Measurements from ENCODE around the gene BANP. TPM values are rescaled to one million over a fixed set of nuclear protein-coding genes. Genes with fewer than 3 reads are reported as not detected.
A peak's percentile ranks its signal among the peaks of the same experiment; 100 is the strongest.
"Not testable (repeated sequence)": the region's sequence is repeated elsewhere in the genome, so short reads cannot be mapped to it uniquely, and the experiment has no call there.

The BANP gene
- total RNA-seq, 1 donor from 2014 or later = 20.6 TPM

DNA sequence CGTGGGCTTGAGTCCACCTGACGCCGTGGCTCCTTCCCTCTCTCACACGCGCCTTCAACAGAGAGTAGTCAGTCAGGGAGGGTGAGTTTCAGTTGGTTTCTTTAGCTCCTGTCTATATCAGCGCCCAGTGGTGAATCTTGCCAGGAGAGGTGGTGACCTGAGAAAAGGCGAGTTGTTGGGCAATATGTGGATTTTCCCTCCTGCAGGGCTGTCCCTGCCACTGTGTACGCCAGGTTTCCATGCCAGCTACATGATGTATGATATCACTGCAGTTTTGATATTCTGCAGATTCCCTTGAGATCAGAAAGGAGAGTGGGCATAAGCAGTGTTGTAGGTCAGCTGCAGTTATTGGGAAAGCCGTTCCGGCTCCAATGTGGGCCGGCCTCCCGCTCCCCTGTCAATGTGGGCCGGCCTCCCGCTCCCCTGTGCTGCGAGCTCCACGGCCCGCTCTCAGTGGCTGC lies 31.4 kb downstream of the BANP start:
- H3K36me3 ChIP-seq = peaks cover 21% of the 10 kb centered on the region

DNA sequence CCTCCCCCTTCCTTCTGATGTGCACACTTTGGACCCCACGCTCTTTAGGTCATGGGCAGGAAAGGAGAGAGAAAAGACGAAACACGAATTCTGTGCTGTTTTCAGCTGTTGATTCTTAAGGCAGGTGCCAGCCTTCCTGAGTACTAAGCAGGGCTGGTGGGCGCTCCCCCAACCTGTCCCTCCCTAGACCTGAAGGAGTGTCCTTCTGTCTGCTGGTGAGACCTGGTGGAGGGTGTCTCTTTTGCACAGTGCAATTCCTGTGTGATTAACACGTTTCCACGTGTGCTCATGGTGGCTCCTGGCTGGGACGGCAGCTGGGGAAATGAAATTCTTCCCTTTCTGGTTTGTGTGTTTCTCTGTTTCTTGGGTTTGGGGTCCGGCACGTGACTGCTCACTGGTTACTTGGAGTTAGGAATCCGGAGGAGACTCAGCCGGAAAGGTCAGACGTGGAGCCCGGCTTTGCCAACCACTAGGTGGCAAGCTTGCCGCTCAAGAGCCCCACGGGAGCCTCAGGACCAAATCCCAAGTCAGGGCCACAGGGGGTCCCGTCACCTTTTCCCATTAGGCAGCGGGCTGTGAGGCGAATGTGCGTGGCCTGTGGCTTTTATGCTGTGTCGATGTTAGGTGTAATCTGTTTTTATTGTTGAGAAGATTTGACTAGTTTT lies 32.0 kb downstream of the BANP start:
- H3K4me3 ChIP-seq; H3K4me1 ChIP-seq; H3K27ac ChIP-seq; intact Hi-C loops (cut with DNase I); DNase-seq; H3K9me3 ChIP-seq; H3K27me3 ChIP-seq: not testable (repeated sequence)
- peaks cover 21% of the 10 kb centered on the region for H3K36me3 ChIP-seq
- TF ChIP-seq, protein P1, sequence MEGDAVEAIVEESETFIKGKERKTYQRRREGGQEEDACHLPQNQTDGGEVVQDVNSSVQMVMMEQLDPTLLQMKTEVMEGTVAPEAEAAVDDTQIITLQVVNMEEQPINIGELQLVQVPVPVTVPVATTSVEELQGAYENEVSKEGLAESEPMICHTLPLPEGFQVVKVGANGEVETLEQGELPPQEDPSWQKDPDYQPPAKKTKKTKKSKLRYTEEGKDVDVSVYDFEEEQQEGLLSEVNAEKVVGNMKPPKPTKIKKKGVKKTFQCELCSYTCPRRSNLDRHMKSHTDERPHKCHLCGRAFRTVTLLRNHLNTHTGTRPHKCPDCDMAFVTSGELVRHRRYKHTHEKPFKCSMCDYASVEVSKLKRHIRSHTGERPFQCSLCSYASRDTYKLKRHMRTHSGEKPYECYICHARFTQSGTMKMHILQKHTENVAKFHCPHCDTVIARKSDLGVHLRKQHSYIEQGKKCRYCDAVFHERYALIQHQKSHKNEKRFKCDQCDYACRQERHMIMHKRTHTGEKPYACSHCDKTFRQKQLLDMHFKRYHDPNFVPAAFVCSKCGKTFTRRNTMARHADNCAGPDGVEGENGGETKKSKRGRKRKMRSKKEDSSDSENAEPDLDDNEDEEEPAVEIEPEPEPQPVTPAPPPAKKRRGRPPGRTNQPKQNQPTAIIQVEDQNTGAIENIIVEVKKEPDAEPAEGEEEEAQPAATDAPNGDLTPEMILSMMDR (IDR thresholded peaks at IDR 0.05) = peak; percentile 31
- peak; percentile 89 for ATAC-seq

More for the DNA sequence above, 31.4 kb downstream of the BANP start:
- no peaks in the 10 kb centered on the region for H3K27me3 ChIP-seq
- H3K9me3 ChIP-seq = no peaks in the 10 kb centered on the region
- ATAC-seq (no peak), DNase-seq (no peak)
- no peaks in the 10 kb centered on the region for H3K4me1 ChIP-seq
- no peak overlapping the region for H3K27ac ChIP-seq
- no peak overlapping the region for H3K4me3 ChIP-seq
- intact Hi-C loops (cut with DNase I) = no loop called here
- TF ChIP-seq, protein P1 (IDR thresholded peaks at IDR 0.05) = no peak

DNA sequence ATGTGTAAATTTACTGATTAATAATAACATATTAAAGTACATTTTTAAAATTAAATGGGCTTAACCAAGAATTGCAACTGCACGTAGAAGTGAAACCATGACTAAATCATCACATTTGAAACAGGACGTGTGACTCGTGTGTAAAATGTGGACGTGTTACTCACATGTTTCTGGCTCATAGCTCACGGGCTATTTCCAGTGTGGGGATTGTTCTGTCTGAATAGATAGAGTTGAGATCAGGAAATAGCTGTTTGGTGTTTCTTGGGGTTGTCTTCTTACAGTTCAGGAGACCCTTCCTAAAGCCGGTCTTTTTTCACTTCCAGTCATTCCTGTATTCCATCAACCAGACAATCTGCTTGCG lies 32.5 kb downstream of the BANP start:
- H3K27me3 ChIP-seq; H3K4me1 ChIP-seq; H3K9me3 ChIP-seq; intact Hi-C loops (cut with DNase I); DNase-seq; H3K4me3 ChIP-seq; H3K27ac ChIP-seq; ATAC-seq: not testable (repeated sequence)
- peaks cover 25% of the 10 kb centered on the region for H3K36me3 ChIP-seq

DNA sequence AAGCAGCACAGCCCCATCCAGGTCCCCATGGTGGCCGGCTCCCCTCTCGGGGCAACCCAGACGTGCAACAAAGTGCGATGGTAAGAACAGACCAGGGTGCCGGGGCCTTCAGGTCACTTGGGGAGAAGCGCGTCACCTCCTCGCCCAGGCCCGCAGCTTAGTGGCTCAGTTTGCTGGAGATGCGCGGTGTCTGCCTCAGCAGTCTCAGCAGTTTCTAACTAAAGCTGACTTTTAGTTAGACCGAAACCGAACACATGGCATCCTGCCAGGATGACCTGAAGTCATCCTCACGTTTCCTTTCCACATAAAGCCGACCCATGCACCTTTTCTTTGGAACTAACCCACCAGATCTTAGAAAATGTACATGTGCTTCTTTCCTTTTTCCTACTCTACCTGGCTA lies 32.9 kb downstream of the BANP start:
- H3K27ac ChIP-seq; DNase-seq; intact Hi-C loops (cut with DNase I): not testable (repeated sequence)

DNA sequence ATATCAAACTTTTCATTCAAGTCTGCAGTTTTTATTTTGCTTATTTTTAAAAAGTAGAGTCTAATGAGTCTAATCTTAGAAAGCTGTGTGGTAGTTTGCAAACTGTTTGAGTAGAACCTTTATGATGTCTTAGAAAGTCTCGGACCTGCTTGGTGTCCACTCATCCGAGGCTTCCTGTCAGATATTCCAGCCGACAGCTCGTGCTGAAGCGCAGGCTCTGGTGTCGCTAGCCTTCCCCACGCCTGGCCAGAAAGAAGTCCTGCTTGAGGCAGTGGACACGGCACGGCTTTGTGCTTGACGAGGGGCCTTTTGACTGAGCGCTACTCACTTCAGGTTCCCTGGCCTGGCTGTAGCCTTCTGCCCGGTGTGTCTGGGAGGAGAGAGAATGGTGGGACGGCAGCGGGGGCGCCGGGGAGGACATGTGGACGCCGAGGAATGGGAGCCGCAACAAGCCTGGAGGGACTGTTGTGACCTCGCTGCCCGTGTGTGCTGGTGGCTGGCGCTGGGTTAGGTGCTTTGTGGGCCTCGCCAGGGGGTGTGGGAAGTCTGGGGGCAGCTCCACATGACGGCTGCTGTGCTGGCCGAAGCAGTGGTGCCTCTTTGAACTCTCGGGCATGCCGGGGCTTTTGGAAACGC lies 33.5 kb downstream of the BANP start:
- Histone ChIP-seq H3K36me3 (peaks cover 27% of the 10 kb centered on the region), H3K4me3 (no peak overlapping the region), H3K4me1 (no peaks in the 10 kb centered on the region), H3K27me3 (no peaks in the 10 kb centered on the region), H3K9me3 (no peaks in the 10 kb centered on the region), H3K27ac (no peak overlapping the region)
- ATAC-seq (no peak), DNase-seq (no peak)
- TF ChIP-seq, protein P1 (IDR thresholded peaks at IDR 0.05) = no peak
- intact Hi-C loops (cut with DNase I) = no loop called here

More for the DNA sequence above, 32.9 kb downstream of the BANP start:
- H3K9me3 ChIP-seq, H3K4me1 ChIP-seq, ATAC-seq, H3K27me3 ChIP-seq, H3K4me3 ChIP-seq: not testable (repeated sequence)
- peaks cover 27% of the 10 kb centered on the region for H3K36me3 ChIP-seq

DNA sequence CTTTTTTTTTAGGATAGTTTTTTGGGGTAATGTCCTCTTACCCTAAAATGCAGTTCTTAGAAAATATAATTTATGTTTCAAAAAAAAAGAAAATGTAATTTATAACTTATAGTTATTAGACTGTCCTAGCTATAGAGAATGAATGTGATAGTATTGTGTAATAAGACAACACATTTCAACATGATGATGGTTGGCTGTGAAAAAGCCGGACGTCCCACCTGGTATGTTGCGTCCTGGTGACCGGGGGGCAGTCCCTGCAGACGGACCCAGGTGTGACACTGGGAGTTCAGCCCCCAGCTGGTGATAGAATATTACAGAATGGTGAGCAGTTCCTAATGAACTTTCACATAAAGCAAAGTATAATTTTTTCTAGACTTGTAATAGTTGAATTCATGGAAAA lies 34.3 kb downstream of the BANP start:
- H3K27ac ChIP-seq; DNase-seq; intact Hi-C loops (cut with DNase I); ATAC-seq; H3K9me3 ChIP-seq; H3K27me3 ChIP-seq; H3K4me1 ChIP-seq; H3K4me3 ChIP-seq: not testable (repeated sequence)
- peaks cover 27% of the 10 kb centered on the region for H3K36me3 ChIP-seq

DNA sequence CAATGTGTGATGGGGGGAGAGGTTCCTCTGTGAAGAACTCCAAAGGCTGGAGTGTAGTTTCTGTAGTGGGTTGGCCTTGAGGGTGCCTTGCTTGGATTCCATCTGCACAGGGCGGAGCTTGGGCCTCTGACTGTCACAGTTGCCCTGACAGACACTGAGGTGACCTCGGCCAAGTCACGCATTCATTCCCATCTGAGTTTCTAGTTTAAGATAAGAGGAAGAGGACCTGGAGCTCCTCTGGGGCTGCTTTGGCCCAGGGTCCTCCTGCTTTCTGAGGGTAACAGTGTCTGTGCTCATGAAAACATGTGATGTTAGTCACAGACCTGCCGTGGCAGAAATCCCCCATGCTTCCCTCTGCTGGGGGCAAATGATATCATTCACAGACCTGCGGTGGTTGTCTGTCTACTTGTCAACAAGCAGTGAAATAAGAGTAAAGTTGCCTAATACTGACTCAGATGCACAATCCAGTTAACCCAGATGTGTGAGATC lies 35.2 kb downstream of the BANP start:
- peaks cover 22% of the 10 kb centered on the region for H3K36me3 ChIP-seq
- ATAC-seq = peak; percentile 46
- intact Hi-C loops (cut with DNase I) = not testable (repeated sequence)

DNA sequence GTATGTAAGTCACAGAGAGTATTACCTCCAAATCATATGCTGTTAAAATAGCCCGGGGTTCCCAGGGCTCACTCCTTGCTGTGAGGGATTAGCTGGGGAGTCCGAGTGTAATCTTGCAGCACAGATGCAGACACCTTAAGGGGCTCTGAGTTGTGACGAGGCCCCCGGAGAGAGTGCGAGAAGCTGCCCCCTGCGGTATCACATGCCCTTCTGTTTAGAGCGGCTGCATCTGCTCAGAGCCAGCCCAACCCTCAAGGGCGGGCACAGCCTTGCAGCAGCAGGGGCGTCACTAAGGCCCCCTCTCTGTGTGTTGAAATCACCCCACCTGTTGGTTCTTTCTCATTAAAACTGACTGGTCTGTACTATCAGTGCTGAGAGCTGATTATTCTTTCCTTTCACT lies 37.4 kb downstream of the BANP start:
- H3K4me1 ChIP-seq; DNase-seq; intact Hi-C loops (cut with DNase I); ATAC-seq; H3K27me3 ChIP-seq; H3K4me3 ChIP-seq; H3K27ac ChIP-seq; H3K9me3 ChIP-seq: not testable (repeated sequence)
- peaks cover 22% of the 10 kb centered on the region for H3K36me3 ChIP-seq

More for the DNA sequence above, 35.2 kb downstream of the BANP start:
- H3K27ac ChIP-seq, H3K4me3 ChIP-seq, H3K27me3 ChIP-seq, H3K4me1 ChIP-seq, DNase-seq, H3K9me3 ChIP-seq: not testable (repeated sequence)

DNA sequence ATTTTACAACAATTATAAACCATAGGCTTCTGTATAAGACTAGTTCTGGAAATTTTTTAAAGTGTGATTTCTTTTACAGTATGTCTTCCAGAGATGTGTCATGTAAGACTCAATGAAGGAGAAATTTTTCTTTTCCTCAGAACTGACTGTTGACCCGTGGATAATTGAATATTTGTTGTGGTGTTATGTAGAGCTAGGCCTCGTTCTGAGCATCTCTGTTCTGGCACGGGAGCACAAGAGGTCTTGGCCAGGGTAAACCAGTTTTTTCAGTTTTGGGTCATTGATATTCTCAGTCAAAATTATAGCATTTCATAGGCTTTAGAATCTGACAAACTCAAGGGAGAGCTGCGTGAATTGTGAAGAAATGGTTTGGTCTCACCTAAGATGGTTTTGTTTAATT lies 39.0 kb downstream of the BANP start:
- not testable (repeated sequence) for H3K27ac ChIP-seq, H3K27me3 ChIP-seq, H3K4me3 ChIP-seq, H3K9me3 ChIP-seq, H3K4me1 ChIP-seq, DNase-seq, ATAC-seq
- peaks cover 11% of the 10 kb centered on the region for H3K36me3 ChIP-seq
- intact Hi-C loops (cut with DNase I) = loop anchor here (10.0 kb wide), 1 partner anchor 445 kb away; no protein-coding TSS in a partner anchor

DNA sequence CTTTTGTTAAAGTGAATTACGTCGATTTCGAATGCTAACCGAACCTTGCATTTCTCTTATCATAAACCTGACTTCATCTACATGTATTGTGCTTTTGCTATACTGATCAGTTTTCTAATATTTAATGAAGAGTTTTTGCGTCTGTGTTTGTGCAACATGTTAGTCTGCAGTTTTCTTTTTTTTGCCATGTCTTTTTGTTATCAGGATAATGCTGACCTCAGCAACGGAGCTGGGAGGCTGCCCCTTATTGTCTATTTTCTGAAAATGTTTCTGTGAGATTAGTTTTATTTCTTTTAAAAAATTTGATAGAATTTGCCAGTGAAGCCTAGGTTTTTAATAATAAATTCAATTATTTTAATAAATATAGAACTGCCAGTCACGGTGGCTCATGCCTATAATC lies 40.9 kb downstream of the BANP start:
- not testable (repeated sequence) for H3K27ac ChIP-seq, H3K9me3 ChIP-seq, H3K27me3 ChIP-seq, DNase-seq, H3K4me3 ChIP-seq, ATAC-seq, H3K4me1 ChIP-seq, H3K36me3 ChIP-seq
- intact Hi-C loops (cut with DNase I) = loop anchor here (10.0 kb wide), 1 partner anchor 443 kb away; no protein-coding TSS in a partner anchor
